MM.1S (cell line): Measurements from ENCODE around the gene GPHN.

Experiments used
- DNase-seq: peaks from one replicate; pipeline ENCODE4 v3.0.0-alpha.2; 2015
- H2AFZ ChIP-seq: fragments of 300-600 bp; sonication (generic); 2 replicates; pipeline ENCODE4 v1.6.0; 2016; ENCODE audit warnings: antibody characterized with exemption, low read length
- H3F3A ChIP-seq: fragments of 300-600 bp; sonication (generic); 2 replicates; pipeline ENCODE4 v1.6.1; 2016; ENCODE audit warnings: mild to moderate bottlenecking, antibody characterized with exemption, low read length, moderate library complexity, mixed read lengths; ENCODE audit not compliant: insufficient read depth
- H3K27ac ChIP-seq: fragments of 300-600 bp; sonication (generic); 2 replicates; pipeline ENCODE4 v1.5.1; 2016; ENCODE audit warnings: mild to moderate bottlenecking, low read length
- H3K27me3 ChIP-seq: fragments of 300-600 bp; sonication (generic); replicated peaks from 2 replicates; pipeline ENCODE4 v1.6.0; 2016; ENCODE audit warnings: low read length; ENCODE audit not compliant: insufficient read depth
- H3K36me3 ChIP-seq: fragments of 300-600 bp; sonication (generic); replicated peaks from 2 replicates; pipeline ENCODE4 v1.6.1; 2016; ENCODE audit warnings: mild to moderate bottlenecking, low read length, mixed read lengths; ENCODE audit not compliant: insufficient read depth
- H3K4me1 ChIP-seq: fragments of 300-600 bp; sonication (generic); 2 replicates; pipeline ENCODE4 v1.6.1; 2016; ENCODE audit warnings: low read length, mixed read lengths
- H3K4me2 ChIP-seq: fragments of 300-600 bp; sonication (generic); 2 replicates; pipeline ENCODE4 v1.6.0; 2016; ENCODE audit warnings: low read depth, low read length
- H3K4me3 ChIP-seq: fragments of 300-600 bp; sonication (generic); 2 replicates; pipeline ENCODE4 v1.5.1; 2016; ENCODE audit warnings: low read length, mixed read lengths
- H3K79me2 ChIP-seq: fragments of 300-600 bp; sonication (generic); 2 replicates; pipeline ENCODE4 v1.6.1; 2016; ENCODE audit warnings: mixed run types, low read length, mixed read lengths
- H3K9ac ChIP-seq: fragments of 300-600 bp; sonication (generic); 2 replicates; pipeline ENCODE4 v1.6.1; 2016; ENCODE audit warnings: low read length, mixed read lengths
- H3K9me2 ChIP-seq: fragments of 300-600 bp; sonication (generic); replicated peaks from 2 replicates; pipeline ENCODE4 v1.6.1; 2016; ENCODE audit warnings: mild to moderate bottlenecking, low read length, mixed read lengths; ENCODE audit not compliant: insufficient read depth
- H3K9me3 ChIP-seq: fragments of 300-600 bp; sonication (generic); replicated peaks from 2 replicates; pipeline ENCODE4 v1.6.1; 2016; ENCODE audit warnings: mild to moderate bottlenecking, low read length, mixed read lengths; ENCODE audit not compliant: insufficient read depth
- H4K20me1 ChIP-seq: fragments of 300-600 bp; sonication (generic); 2 replicates; pipeline ENCODE4 v1.6.1; 2016; ENCODE audit warnings: mild to moderate bottlenecking, low read length, moderate library complexity, mixed read lengths; ENCODE audit not compliant: insufficient read depth
- CTCF ChIP-seq: fragments of 300-600 bp; sonication (generic); IDR thresholded peaks from 2 replicates; pipeline ENCODE4 v1.5.1; 2016; ENCODE audit warnings: antibody characterized with exemption, low read length, mixed read lengths
- EZH2 ChIP-seq: fragments of 300-600 bp; sonication (generic); optimal IDR thresholded peaks from 2 replicates; pipeline ENCODE3; 2017; ENCODE audit warnings: low read depth, mild to moderate bottlenecking, antibody characterized with exemption, low read length, mixed read lengths
- EZH2phosphoT487 ChIP-seq: fragments of 300-600 bp; sonication (generic); IDR thresholded peaks from 2 replicates; pipeline ENCODE4 v1.6.1; 2018; ENCODE audit warnings: antibody characterized with exemption, low read length

GPHN gene

GRCh38 chr14:66657780-66658179 is 149.8 kb downstream of the GPHN start:
- Histone ChIP-seq H3K9ac (no peak overlapping the region), H2AFZ (no peak overlapping the region), H3K4me2 (no peak overlapping the region), H3K9me2 (no peaks in the 10 kb centered on the region), H3K4me3 (no peak overlapping the region), H3K27me3 (no peaks in the 10 kb centered on the region), H4K20me1 (no peaks in the 10 kb centered on the region), H3K79me2 (peaks cover 12% of the 10 kb centered on the region; the same call in 1 of the 2 replicates), H3K27ac (no peak overlapping the region), H3K9me3 (no peaks in the 10 kb centered on the region), H3K36me3 (no peaks in the 10 kb centered on the region), H3F3A (no peaks in the 10 kb centered on the region), H3K4me1 (no peaks in the 10 kb centered on the region)
- TF ChIP-seq EZH2 = no peak
- no peak for TF ChIP-seq CTCF
- TF ChIP-seq EZH2phosphoT487 = no peak
- DNase-seq = no peak

GRCh38 chr14:66662374-66662773 is 154.4 kb downstream of the GPHN start:
- Histone ChIP-seq H4K20me1 (no peaks in the 10 kb centered on the region), H3F3A (no peaks in the 10 kb centered on the region), H3K9ac (no peak overlapping the region), H3K9me2 (no peaks in the 10 kb centered on the region), H3K9me3 (no peaks in the 10 kb centered on the region), H3K4me1 (no peaks in the 10 kb centered on the region), H3K36me3 (no peaks in the 10 kb centered on the region), H3K4me2 (no peak overlapping the region), H3K27me3 (no peaks in the 10 kb centered on the region), H3K79me2 (no peaks in the 10 kb centered on the region), H3K27ac (no peak overlapping the region), H3K4me3 (no peak overlapping the region), H2AFZ (no peak overlapping the region)
- no peak for TF ChIP-seq EZH2
- TF ChIP-seq EZH2phosphoT487 = no peak
- no peak for TF ChIP-seq CTCF
- DNase-seq = no peak

GRCh38 chr14:66677780-66678179 is 169.8 kb downstream of the GPHN start:
- peaks cover 18% of the 10 kb centered on the region for H3K79me2 ChIP-seq
- no peaks in the 10 kb centered on the region for H3K9me2 ChIP-seq
- no peaks in the 10 kb centered on the region for H3F3A ChIP-seq
- no peak overlapping the region for H3K27ac ChIP-seq
- H3K36me3 ChIP-seq = no peaks in the 10 kb centered on the region
- no peak overlapping the region for H3K4me3 ChIP-seq
- H3K9me3 ChIP-seq = no peaks in the 10 kb centered on the region
- no peak overlapping the region for H2AFZ ChIP-seq
- H3K4me1 ChIP-seq = no peaks in the 10 kb centered on the region
- no peak overlapping the region for H3K9ac ChIP-seq
- no peak for TF ChIP-seq EZH2phosphoT487
- H3K27me3 ChIP-seq = no peaks in the 10 kb centered on the region
- no peaks in the 10 kb centered on the region for H4K20me1 ChIP-seq
- no peak overlapping the region for H3K4me2 ChIP-seq
- DNase-seq = no peak

GRCh38 chr14:66680216-66680615 is 172.3 kb downstream of the GPHN start:
- Histone ChIP-seq H3K4me3 (no peak overlapping the region), H4K20me1 (no peaks in the 10 kb centered on the region)

More at GRCh38 chr14:66680216-66680615, 172.3 kb downstream of the GPHN start:
- Histone ChIP-seq H3K4me1 (no peaks in the 10 kb centered on the region), H3K79me2 (peaks cover 15% of the 10 kb centered on the region), H3K9me2 (no peaks in the 10 kb centered on the region), H3K27ac (no peak overlapping the region), H3K9ac (no peak overlapping the region), H3K4me2 (no peak overlapping the region), H3K27me3 (no peaks in the 10 kb centered on the region), H2AFZ (no peak overlapping the region), H3K9me3 (no peaks in the 10 kb centered on the region), H3F3A (no peaks in the 10 kb centered on the region), H3K36me3 (no peaks in the 10 kb centered on the region)
- no peak for DNase-seq
- TF ChIP-seq EZH2 = no peak
- no peak for TF ChIP-seq EZH2phosphoT487
